IPS-18c (cell line): ENCODE measurements around the gene ATP2B3.

Experiments used
- H3K4me3 ChIP-seq: 2 replicates; pipeline ENCODE4 v1.7.0; 2013; ENCODE audit warnings: low read depth, mild to moderate bottlenecking, low read length, moderate library complexity; ENCODE audit not compliant: insufficient read depth
- H3K9me3 ChIP-seq: one replicate; pipeline ENCODE4 v1.6.1; 2013; ENCODE audit warnings: mild to moderate bottlenecking, low read length, moderate library complexity; ENCODE audit not compliant: control insufficient read depth, insufficient read depth

The ATP2B3 gene

DNA sequence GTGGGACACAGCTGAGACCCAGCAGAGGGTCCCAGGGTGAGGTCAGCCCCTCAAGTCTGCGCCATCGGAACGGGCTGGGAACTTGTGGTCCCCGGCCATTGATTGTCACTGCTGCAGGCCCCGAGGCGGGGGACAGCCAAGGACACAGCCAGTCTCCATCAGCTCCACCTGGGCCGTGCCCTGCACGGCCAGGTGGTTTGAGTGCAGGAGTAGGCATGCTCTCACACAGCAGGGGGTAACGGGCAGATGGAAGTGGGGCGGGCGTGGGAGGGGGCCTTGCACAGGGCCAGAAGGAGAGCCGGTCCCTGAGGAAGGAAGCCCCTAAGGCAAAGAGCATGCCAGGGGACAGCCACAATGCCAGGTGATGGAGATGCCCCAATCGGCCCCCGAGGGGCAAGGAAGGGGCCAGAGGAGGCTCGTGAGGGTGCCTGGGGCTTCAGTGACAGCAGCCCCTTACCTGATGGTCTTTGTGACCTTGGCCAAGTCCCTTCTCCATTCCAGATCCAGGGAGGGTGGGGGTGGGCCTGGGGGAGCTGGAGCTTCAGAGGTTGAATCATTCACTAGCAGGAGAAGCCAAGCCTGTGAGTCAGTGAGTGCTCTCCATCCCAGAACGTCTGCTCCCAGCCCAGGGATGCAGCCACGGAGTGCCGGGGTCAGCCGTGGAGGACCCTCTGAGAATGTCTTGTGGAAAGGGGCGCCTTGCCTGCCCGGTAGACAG, 2.3 kb downstream of the ATP2B3 start:
- Histone ChIP-seq H3K4me3 (no peak overlapping the region), H3K9me3 (peaks cover 21% of the 10 kb centered on the region)

DNA sequence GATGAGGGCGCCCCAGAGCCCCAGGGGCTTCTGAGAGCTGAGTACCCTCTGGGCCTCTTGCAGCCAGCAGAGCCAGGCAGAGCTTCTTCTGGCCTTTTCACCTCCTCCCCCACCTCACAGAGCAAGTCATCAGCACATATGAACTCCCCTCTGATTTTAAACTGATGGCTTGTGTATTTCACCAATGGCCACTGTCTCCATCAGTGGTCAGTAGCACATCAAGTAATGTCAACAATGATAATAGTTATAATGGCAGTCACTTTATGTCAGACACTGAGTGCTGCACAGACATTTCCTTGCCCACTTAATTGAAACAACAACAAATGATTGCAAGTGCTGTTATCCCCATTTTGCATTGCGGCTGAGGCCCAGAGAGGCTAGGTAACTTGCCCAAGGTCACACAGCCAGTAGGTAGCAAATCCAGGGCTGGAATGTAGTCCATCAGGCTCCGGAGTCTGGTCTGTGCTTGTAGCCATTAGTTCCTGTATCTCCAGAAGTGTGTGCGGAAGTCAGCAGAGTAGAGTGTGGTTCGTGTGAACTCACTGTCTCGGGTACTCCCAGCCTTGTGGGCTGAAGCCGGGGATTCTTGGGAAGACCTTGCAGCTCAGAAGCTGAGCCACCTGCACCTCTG, 3.0 kb downstream of the ATP2B3 start:
- no peak overlapping the region for H3K4me3 ChIP-seq
- H3K9me3 ChIP-seq = peaks cover 19% of the 10 kb centered on the region

DNA sequence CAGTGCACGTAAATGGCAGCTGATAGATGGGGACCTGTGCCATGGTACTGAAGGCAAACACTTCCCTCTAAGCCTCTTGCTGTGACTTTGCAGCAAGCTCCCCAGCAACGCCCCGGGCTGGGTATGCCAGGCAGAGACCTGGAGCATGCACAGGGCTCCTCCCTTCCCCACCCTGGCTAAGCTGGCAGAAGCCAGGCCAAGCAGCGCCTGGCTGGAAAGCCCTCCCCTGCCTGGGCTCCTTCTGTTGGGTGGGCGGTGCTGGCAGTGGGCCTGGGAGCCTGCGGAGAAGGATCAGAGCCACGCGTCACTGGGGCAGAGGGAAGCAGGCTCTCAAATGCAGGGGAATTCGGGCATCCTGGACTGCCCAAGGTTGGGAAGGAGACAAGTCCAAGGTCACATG, 3.6 kb downstream of the ATP2B3 start:
- Histone ChIP-seq H3K4me3 (no peak overlapping the region), H3K9me3 (peaks cover 19% of the 10 kb centered on the region)

DNA sequence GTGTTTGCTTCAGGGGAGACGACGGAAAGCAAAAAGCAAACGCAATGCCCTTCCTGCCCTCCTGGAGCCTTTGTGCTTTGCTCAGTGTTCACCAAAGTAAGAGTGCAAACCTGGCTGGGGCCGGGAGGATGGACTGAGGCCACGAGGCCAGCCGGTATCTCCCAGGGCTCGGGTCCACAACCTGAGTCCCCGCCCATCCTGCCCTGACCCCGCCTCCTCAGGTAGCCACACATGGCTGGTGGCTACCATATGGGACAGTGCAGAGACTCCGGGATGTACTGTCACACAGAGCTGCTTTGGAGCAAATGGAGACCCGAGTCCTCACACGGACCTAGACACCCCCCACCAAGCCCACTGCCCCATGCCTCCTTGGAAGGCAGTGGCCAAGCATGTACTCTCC, 4.8 kb downstream of the ATP2B3 start:
- H3K4me3 ChIP-seq = peak overlapping the region; percentile 20; the same call in 1 of the 2 replicates
- peaks cover 25% of the 10 kb centered on the region for H3K9me3 ChIP-seq

DNA sequence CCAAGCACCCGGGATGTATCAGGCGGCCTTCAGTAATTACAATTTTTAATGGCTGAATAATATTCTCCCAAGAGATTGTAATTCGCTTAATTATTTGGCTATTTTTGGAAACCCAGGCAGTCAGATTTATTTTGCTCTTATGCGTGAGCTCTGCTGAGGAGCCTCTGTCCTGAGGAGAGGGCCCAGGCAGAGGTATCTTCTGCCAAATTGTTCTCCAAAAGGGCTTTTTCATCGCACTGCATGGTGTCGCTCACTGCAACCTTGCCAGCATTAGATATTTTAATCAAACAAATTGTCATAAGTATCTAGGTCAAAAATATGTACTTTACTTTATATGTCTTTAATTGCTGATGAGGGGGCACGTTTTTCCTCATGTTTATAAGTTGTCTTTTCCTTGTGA, 5.8 kb downstream of the ATP2B3 start:
- H3K9me3 ChIP-seq = peaks cover 25% of the 10 kb centered on the region
- no peak overlapping the region for H3K4me3 ChIP-seq

DNA sequence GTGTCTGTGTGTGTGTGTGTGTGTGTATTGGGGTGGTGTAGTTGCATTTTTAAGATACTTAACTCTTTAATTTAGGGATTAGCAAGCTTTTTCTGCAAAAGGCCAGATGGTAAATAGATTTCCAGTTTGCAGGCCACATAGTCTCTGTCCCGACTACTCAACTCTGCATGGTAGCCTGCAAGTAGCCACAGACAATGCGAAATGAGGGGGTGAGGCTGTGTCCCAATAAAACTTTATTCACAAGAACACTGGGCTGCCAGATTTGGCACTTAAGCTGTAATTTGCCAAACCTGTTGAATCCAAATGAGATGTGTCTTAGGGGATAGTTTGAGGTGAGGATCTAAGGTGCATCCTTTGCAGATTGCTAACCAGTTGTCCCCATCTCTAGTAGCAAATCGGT, 6.8 kb downstream of the ATP2B3 start:
- no peak overlapping the region for H3K4me3 ChIP-seq
- H3K9me3 ChIP-seq = peaks cover 24% of the 10 kb centered on the region

DNA sequence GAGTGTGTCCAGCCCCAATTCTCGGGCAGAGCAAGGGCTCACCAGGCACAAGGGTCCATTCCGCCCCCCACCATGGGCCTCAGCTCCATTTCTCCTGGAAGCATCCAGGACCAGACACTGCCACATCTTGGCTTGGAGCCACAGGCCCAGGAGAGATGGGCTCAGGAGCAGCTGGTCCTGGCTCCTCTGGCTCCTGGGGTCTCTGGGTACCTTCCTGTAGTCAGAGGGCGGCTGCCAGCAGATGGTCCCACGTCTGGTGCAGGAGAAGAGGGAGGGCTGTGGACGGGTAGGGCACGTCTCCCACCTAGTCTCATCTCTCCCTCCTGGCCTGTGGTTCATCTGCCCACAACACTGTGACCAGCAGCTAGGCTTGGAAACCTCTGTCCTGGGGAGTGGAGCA, 8.0 kb downstream of the ATP2B3 start:
- no peak overlapping the region for H3K4me3 ChIP-seq
- peaks cover 26% of the 10 kb centered on the region for H3K9me3 ChIP-seq

DNA sequence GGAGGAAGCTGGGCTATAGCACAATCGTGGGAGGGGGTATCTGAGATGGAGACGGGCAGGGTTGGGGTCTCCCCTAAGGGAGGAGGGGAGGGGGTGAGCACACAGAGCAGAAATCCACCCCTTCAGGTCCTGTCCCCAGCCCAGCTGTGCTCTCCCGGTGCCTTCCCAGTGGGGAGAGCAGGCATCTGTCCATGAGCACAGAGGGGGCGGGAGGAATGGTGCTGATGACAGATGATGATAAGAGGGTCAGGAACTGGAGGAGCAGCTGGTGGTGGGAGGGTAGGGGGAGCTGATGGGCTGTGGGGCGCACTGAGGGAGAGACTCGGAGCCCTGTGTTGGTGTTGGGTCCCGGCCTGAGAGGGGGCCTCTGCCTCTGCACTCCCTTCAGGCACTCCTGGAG, 8.6 kb downstream of the ATP2B3 start:
- peaks cover 24% of the 10 kb centered on the region for H3K9me3 ChIP-seq
- no peak overlapping the region for H3K4me3 ChIP-seq

DNA sequence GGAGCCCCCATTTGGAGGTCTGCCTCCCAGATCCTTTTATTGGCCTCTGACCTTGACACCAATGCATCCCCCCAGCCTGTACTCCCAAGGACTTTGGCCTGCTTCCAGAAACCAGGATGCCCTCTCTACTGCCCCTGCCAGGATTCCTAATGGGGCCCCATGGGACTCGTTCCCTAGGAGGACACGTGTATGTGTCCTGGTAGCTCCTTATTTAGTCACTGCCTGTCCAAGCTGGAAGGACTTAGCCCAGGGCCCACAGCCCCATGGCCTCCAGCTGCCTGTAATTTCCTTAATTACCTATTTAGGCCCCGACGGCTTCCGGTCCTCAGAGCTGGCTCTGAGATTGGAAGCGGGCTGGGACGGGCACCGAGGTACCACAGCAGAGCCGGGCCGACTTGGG, 9.4 kb downstream of the ATP2B3 start:
- no peak overlapping the region for H3K4me3 ChIP-seq
- peaks cover 20% of the 10 kb centered on the region for H3K9me3 ChIP-seq

DNA sequence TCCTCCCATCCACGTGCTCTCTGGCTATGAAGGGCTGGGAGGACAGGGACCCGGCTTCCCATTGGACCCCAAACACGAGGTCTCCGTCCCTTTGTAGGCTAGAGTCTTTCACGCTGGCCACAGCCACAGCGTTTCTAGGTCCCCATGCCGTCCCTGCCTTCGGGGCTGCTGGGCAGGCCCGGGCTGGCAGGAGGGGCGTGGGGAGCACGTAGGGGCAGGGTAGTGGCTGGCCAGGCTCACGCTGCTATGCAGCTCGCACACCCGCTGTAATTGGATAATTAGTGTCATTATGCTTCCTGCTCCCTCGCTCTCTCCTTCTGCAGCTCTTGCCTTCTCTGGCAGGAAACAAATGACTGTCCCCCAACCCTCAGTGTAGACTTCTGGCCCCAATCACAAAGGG, 9.8 kb downstream of the ATP2B3 start:
- Histone ChIP-seq H3K4me3 (no peak overlapping the region; the same call in 1 of the 2 replicates), H3K9me3 (peaks cover 15% of the 10 kb centered on the region)

DNA sequence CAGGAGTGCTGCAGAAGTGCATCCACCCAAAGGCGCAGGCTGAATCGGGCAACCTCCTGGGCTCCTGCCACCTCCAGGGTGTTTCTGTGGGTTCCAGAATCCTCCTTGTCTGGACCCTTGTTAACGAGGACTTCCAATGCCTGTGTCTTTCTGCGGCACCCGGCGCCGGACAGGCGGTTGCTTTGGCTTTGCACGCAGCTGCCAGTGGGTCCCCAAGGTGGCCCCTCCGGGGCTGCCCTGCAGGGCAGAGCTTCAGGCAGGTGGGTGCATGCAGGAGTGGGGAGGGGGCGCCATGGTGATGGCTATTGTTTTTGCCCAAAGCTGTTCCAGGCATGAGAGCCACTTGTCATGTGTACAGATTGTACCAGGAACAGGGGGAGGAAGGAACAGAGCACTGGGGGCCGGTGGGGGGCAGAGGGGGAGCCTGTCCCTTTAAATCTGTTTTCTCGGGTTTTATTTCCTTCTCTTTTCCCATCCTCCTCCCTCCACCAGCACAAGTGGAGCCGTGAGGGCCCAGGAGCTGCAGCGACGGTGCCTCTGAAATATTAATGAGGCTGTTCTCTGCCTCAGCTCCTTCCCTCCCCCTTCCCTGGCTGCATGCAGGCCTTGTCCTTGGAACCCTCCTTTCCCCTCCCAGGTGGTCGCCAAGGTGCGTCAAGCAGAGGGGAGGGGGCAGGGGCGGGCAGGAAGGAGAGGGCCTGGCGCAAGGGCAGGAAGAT, 13.1 kb downstream of the ATP2B3 start:
- Histone ChIP-seq H3K9me3 (peaks cover 23% of the 10 kb centered on the region), H3K4me3 (no peak overlapping the region)

DNA sequence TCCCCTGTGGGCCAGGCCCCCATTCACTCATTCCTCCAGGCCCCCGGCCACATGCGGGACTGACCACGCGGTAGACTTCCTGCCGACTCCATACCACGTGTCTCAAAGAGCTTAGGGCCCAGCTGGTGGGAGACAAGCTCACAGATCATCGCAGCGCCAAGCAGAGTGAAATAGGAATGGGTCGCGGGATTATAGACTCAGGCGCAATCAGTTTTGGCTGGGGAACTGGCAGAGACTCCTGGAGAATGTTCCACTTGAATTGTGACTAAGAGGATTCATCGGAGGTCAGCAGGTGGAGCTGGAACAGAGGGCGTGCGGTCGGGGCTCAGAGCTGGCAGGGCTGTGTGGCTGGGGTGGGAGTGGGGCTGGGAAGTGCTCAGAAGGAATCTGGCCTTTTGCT, 15.6 kb downstream of the ATP2B3 start:
- no peak overlapping the region for H3K4me3 ChIP-seq
- peaks cover 24% of the 10 kb centered on the region for H3K9me3 ChIP-seq

DNA sequence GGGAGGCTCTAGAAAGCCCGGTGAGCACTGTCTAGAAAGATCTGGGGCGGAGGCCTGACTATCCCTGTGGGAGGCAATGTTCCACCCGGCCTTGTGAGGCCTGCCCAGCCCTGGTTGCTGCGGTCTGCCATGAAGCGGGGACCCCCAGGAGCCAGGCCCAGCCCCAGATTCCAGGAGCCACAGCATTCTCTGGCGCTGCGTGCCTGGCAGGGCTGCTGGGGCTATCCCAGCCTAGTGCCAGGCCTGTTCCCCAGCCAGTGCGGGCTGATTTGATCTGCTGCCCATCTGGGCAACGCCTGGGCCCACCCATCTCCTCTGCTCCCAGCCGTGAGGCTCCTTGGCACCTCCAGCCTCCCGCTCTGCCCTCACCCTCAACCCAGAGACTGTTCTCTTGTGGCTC, 19.6 kb downstream of the ATP2B3 start:
- peaks cover 25% of the 10 kb centered on the region for H3K9me3 ChIP-seq
- H3K4me3 ChIP-seq = no peak overlapping the region

DNA sequence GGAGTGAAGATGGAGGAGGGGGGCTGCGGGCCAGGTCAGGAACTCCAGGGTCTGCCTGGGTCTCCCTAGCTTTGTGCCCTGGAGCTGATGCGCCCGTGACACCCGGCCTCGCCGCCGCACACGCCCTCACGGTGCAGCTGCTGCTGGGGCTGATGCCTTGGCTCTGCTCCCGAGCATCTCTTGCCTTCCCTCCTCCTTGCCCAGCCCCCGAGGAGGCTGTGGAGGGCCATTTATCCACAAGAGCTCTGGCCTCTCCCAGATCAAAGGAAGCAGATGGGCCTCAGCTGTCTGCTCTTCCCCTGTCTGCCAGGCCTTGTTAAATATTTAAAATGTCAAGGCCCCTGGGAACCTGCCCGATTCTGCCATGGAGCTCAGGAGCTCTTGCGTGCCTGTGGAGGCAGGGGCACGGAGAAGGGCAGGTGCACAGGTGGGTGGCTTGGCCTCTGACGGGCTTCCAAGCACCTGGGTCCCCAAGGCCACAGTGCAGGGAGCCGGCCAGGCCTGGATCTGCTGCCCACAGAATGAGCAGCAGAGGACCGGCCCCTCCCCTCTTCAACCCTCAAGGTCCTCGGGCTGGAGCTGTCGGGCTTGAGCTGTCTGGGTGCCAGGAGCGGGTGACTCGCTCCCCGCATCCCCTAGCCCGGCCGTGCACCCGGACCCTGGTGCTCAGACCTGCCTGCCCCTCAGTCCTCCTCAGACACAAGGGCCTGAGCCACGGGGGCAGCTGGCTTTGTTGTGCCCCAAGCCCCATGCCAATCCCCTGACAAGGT, 20.3 kb downstream of the ATP2B3 start:
- no peak overlapping the region for H3K4me3 ChIP-seq
- peaks cover 25% of the 10 kb centered on the region for H3K9me3 ChIP-seq

DNA sequence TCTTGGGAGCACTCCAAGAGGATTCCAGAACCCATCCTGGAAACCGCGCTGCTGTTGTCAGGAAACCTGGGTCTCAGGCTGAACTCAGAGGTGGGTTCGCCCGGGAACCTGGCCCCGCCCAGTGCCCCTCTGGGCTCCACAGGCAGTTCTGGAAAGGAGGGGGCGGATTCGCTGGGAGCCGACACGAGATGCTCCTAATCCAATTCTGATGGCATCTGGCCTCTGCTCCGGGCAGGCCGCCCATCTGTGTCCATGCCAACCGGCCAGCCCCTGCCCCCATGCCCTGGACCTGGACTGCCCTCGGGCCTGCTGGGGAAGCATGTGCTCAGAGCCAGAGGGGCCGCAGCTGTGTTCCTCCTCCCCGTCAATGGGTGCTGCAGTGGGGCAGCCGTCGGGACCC, 21.0 kb downstream of the ATP2B3 start:
- no peak overlapping the region for H3K4me3 ChIP-seq
- H3K9me3 ChIP-seq = peaks cover 25% of the 10 kb centered on the region

DNA sequence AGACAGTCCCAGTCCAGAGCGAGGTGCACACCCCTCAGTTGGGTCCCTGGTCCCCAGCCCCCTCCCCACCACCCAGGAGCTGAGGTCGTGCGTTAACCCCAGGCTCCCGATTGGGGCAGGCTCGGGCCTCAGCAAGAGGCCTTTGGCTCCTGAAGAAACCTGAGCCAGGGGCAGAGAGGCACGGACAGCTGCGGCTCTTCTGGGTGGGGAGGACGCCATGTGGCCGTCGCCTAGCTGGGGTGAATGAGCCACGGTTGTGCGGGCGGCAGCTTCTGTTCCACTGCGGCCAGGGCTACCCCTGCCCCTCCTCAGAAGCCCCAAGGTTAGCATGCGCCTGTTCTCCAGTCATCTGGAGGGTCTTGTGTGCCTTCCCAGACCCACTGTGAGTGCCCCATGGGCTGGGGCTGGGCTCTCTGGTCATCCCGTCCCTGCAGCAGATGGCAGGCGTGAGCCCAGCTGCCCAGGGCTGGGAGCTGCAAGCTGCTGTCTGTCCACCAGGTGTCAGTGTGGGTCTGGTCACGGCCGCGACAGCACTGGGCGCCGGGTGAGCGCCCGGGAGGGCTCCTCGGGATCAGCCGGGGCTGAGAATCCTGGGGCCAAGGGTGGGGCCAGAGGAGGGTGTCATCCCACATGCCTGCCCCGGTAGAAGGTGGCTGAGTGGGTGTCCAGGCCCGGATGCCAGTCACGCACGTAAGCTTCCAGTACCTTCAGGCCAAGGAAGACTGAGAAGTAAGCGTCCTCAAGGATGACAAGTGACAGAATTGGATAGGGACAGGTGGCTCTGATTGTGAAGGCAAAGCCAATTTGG, 21.9 kb downstream of the ATP2B3 start:
- Histone ChIP-seq H3K4me3 (no peak overlapping the region), H3K9me3 (peaks cover 20% of the 10 kb centered on the region)

DNA sequence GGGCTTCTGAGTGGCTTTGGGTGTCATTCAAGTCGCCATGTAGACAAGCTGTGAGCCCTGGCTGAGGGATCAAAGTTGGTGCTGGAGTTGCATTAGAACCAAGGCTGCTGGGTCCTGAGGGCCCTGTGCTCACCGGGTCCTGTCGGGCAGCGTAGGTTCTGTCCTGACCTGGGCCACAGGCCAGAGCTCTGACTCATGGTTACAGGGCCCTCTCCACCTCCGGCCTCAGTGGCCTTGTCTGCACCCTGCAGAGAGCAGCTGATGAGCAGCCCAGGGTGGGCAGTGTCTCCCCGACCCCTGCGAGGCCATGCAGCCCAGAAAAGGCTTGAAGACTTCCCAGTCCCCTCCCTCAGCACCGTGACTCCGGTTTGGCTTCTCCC, 22.5 kb downstream of the ATP2B3 start:
- peaks cover 20% of the 10 kb centered on the region for H3K9me3 ChIP-seq
- no peak overlapping the region for H3K4me3 ChIP-seq
